HepG2 (cell line): ENCODE measurements around the gene LIFR.

Experiments used
- NCOA2 ChIP-seq: sonication (generic); formaldehyde crosslinking; IDR thresholded peaks from 2 replicates; pipeline ENCODE4 v1.8.0; 2022; ENCODE audit warnings: inconsistent platforms
- RCOR2 ChIP-seq: IDR thresholded peaks from 2 replicates; pipeline ENCODE4 v1.6.1; 2016; ENCODE audit warnings: missing biosample characterization, missing genetic modification reagents
- ZNF274 ChIP-seq: sonication (generic); formaldehyde crosslinking; IDR thresholded peaks from 2 replicates; pipeline ENCODE4 v1.5.1; 2020; ENCODE audit warnings: mild to moderate bottlenecking, missing genetic modification reagents
- TF ChIP-seq, protein P1 (sequence below): IDR thresholded peaks from 2 replicates; pipeline ENCODE4 v1.6.1; 2012; ENCODE audit warnings: low read length, improper control_type of control experiment
- TF ChIP-seq, protein P2 (sequence below): sonication (generic); formaldehyde crosslinking; IDR thresholded peaks from 2 replicates; pipeline ENCODE4 v1.5.0; 2020; ENCODE audit warnings: missing genetic modification reagents

DNA sequence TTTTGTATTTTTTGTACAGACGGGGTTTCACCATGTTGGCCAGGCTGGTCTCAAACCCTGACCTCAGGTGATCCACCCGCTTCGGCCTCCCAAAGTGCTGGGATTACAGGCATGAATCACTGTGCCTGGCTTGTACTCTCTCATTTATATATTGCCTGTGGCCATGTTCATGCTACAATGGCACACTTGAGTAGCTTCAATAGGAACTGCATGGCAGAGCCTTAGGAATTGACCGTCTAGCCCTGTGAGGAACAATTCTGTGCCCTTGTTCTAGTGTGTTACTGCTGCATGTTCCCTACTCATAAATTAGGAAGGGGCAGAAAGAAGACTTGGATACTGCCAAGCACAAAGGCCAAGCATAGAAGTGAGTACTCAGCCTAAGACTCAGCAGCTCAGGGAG, 104.2 kb downstream of the LIFR start:
- TF ChIP-seq, protein P1, sequence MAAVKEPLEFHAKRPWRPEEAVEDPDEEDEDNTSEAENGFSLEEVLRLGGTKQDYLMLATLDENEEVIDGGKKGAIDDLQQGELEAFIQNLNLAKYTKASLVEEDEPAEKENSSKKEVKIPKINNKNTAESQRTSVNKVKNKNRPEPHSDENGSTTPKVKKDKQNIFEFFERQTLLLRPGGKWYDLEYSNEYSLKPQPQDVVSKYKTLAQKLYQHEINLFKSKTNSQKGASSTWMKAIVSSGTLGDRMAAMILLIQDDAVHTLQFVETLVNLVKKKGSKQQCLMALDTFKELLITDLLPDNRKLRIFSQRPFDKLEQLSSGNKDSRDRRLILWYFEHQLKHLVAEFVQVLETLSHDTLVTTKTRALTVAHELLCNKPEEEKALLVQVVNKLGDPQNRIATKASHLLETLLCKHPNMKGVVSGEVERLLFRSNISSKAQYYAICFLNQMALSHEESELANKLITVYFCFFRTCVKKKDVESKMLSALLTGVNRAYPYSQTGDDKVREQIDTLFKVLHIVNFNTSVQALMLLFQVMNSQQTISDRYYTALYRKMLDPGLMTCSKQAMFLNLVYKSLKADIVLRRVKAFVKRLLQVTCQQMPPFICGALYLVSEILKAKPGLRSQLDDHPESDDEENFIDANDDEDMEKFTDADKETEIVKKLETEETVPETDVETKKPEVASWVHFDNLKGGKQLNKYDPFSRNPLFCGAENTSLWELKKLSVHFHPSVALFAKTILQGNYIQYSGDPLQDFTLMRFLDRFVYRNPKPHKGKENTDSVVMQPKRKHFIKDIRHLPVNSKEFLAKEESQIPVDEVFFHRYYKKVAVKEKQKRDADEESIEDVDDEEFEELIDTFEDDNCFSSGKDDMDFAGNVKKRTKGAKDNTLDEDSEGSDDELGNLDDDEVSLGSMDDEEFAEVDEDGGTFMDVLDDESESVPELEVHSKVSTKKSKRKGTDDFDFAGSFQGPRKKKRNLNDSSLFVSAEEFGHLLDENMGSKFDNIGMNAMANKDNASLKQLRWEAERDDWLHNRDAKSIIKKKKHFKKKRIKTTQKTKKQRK = no peak
- TF ChIP-seq RCOR2 (no peak), NCOA2 (CRISPR knock-in tag) (no peak), ZNF274 (CRISPR knock-in tag) (no peak)
- TF ChIP-seq, protein P2, sequence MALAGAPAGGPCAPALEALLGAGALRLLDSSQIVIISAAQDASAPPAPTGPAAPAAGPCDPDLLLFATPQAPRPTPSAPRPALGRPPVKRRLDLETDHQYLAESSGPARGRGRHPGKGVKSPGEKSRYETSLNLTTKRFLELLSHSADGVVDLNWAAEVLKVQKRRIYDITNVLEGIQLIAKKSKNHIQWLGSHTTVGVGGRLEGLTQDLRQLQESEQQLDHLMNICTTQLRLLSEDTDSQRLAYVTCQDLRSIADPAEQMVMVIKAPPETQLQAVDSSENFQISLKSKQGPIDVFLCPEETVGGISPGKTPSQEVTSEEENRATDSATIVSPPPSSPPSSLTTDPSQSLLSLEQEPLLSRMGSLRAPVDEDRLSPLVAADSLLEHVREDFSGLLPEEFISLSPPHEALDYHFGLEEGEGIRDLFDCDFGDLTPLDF = no peak
